ENCODE measurements around the gene TUFT1. TPM values are rescaled to one million over a fixed set of nuclear protein-coding genes. Genes with fewer than 3 reads are reported as not detected.

Gene TUFT1
- total RNA-seq, 1 donor from 2014 or later: 33.5 TPM

DNA sequence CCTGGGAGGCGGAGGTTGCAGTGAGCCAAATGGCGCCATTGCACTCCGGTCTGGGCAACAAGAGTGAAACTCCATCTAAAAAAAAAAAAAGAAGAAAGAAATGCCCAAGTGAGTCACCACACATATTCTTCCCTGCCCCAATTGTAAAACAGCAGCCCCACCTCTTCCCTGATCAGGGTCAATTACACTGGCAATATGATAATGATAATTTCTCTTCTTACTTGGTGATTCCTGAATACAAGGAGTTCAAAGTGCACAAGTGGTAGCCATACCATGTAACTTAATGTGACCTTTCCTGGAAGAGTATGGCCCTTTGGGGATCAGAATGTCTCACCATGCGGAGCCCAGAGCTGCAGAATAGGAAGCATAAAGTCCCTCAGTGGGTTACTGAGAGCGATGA is 40.7 kb upstream of the TUFT1 start:
- no peak for TF ChIP-seq CTCF (conservative IDR thresholded peaks at IDR 0.05; ENCODE audit: low read depth, low read length)
- no peak for DNase-seq (ENCODE audit: low read depth)
- no peak overlapping the region for H3K4me3 ChIP-seq (ENCODE audit: low read depth, low read length)

DNA sequence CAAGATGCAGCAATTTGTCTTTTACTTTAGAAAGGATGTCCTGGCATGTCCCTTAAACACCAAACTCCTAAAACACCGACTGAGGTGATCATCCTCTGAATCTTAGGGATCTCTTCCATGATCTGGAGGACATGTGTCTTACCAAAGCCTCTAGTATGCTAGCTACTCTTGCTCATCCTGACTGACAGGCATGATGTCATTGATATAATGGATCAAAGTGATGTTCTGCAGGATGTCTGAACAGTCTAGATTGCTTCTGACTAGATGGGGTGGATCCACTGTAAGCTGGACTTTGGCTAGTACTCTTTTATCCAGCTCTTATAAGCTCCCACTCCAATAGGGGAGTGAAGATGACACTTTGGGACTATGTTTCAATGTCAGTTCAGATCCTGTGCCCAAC is 40.2 kb upstream of the TUFT1 start:
- H3K4me3 ChIP-seq (ENCODE audit: low read depth, low read length): no peak overlapping the region
- no peak for DNase-seq (ENCODE audit: low read depth)
- TF ChIP-seq CTCF (conservative IDR thresholded peaks at IDR 0.05; ENCODE audit: low read depth, low read length): no peak

DNA sequence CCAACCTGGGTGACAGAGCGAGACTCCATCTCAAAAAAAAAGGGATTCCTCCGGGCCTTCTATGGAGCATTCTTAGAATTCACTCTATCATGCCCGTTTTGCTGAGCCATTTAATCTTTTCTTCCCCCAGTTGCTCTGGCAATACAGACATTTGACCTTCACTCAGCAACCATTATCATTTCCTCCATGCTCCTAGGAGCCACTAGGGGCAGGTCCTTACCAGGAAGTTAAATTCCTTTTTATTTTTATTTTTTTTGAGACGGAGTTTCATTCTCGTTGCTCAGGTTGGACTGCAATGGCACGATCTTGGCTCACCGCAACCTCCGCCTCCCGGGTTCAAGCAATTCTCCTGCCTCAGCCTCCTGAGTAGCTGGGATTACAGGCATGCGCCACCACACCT is 38.6 kb upstream of the TUFT1 start:
- peak; percentile 48 for TF ChIP-seq CTCF (conservative IDR thresholded peaks at IDR 0.05; ENCODE audit: low read depth, low read length)
- DNase-seq (ENCODE audit: low read depth): no peak
- no peak overlapping the region for H3K4me3 ChIP-seq (ENCODE audit: low read depth, low read length)

- TF ChIP-seq CTCF (conservative IDR thresholded peaks at IDR 0.05; ENCODE audit: low read depth, low read length): no peak
- DNase-seq (ENCODE audit: low read depth): no peak
Measured at GRCh38 chr1:151502035-151502700, 37.9 kb upstream of the TUFT1 start.

DNA sequence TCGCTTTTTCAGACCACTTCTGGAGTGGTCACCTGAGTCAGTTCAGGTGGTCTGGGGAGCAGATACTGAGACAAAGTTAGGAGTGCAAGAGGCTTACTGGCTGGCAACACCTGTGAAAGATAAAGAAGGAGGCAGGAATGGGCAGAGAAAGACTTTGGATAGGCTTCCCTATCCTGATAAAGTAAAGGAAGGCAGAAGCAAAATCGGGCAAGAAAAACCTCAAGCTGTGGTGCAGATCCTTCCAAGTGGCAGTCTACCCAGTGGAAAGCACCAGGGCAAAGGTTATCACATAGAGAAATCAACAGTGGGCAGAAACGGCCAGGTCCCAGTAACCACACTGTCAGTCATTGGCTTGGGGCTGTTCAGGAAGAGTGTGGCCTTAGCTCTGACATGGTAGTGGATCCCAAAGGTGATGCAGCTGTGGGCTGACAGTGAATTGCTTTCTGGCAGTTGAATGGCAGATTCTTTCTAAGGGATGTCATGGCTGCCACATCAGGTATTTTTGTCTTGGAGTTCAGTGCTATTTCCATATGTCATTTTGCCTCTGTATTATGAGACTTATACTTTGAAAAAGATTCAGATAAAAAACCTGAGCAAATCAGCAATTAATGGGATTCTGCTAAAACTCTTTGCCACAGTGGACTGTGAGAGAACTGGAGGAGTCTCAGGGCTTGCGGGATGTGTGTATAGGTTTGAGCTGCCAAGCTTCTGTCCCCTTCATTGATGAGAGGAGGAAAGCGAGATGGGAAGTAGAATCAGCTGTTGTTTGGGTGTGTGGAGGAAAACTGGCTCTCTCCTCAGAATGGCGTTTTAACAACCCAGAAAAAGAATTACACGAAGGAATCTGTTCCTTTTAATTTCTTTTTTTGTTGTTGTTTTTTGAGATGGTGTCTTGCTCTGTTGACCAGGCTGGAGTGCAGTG is 37.0 kb upstream of the TUFT1 start:
- DNase-seq (ENCODE audit: low read depth): no peak
- no peak for TF ChIP-seq CTCF (conservative IDR thresholded peaks at IDR 0.05; ENCODE audit: low read depth, low read length)
- no peak overlapping the region for H3K4me3 ChIP-seq (ENCODE audit: low read depth, low read length)

More at GRCh38 chr1:151502035-151502700, 37.9 kb upstream of the TUFT1 start:
- H3K4me3 ChIP-seq (ENCODE audit: low read depth, low read length): no peak overlapping the region

- TF ChIP-seq CTCF (conservative IDR thresholded peaks at IDR 0.05; ENCODE audit: low read depth, low read length): no peak
- no peak overlapping the region for H3K4me3 ChIP-seq (ENCODE audit: low read depth, low read length)
Measured at GRCh38 chr1:151504252-151504651, 35.9 kb upstream of the TUFT1 start.

More at GRCh38 chr1:151504252-151504651, 35.9 kb upstream of the TUFT1 start:
- DNase-seq (ENCODE audit: low read depth): no peak
